Chondrocyte (in vitro differentiated cells): ENCODE measurements around the gene DDAH1. TPM values are rescaled to one million over a fixed set of nuclear protein-coding genes. Genes with fewer than 3 reads are reported as not detected.

Experiments used
- DNase-seq: peaks from one replicate; pipeline ENCODE4 v3.0.0; 2021; ENCODE audit warnings: mixed read lengths, low spot score
- H3K27ac Mint-ChIP-seq: one replicate; pipeline ENCODE4 v1.8.0; 2021; ENCODE audit warnings: mild to moderate bottlenecking, moderate library complexity, mixed read lengths; ENCODE audit not compliant: unreplicated experiment
- H3K27me3 Mint-ChIP-seq: 2 replicates; pipeline ENCODE4 v1.8.0; 2021; ENCODE audit warnings: low read depth, mixed read lengths
- H3K36me3 Mint-ChIP-seq: 2 replicates; pipeline ENCODE4 v1.8.0; 2021; ENCODE audit warnings: low read depth, mixed read lengths
- H3K4me1 Mint-ChIP-seq: 2 replicates; pipeline ENCODE4 v1.8.0; 2021; ENCODE audit warnings: low read depth, mild to moderate bottlenecking, mixed read lengths
- H3K4me3 Mint-ChIP-seq: one replicate; pipeline ENCODE4 v1.8.0; 2021; ENCODE audit warnings: mild to moderate bottlenecking, moderate library complexity, mixed read lengths; ENCODE audit not compliant: unreplicated experiment
- H3K9me3 Mint-ChIP-seq: 2 replicates; pipeline ENCODE4 v1.8.0; 2021; ENCODE audit warnings: low read depth, mixed read lengths
- total RNA-seq: library from RNA; stranded (reverse); gene quantifications from 3 replicates; pipeline ENCODE4 v1.2.1, GENCODE V29; 2021
- TF ChIP-seq, protein P1 (sequence below): fragments of 200-600 bp; sonication (generic); IDR thresholded peaks from 2 replicates; pipeline ENCODE4 v1.5.0; 2021; ENCODE audit warnings: antibody characterized with exemption, mild to moderate bottlenecking, moderate library complexity

The DDAH1 gene
- total RNA-seq, 1 donor from 2014 or later: 91.8 TPM

DNA sequence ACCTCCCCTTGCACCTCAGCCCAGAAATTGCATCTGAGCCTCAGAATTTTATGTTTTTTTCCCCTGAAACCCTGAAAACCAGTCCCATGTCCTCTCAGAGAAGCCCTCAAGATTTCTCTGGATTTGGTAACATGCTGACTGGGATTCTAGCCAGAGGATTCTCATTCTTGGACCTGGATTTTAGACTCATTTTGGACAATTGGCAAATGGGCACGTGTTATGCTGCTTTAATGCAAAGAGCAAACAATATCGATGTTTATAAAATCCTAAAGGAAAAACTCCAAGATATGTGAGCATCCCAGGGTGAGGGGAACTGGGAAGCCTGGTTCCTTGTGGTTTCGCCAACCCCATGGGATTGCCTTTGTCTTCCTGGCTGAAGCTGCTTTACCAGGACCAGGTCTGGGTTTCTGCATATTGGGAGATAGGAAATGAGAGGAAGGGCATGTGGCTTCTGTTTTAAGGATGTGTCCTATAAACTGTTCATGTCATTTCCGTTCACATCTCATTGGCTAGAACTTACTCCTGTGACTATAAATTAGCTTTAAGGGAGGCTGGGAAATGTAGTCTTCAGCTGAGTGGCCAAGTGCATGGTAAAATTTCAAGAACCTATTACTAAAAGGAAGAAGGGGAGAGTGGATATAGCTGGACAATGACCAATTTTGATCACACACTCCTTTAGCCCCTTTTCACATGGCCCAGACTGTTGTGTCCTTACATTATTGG, 161.4 kb downstream of the DDAH1 start:
- H3K36me3 Mint-ChIP-seq: no peaks in the 10 kb centered on the region
- H3K4me1 Mint-ChIP-seq: peaks cover 12% of the 10 kb centered on the region
- no peaks in the 10 kb centered on the region for H3K9me3 Mint-ChIP-seq
- H3K27me3 Mint-ChIP-seq: no peaks in the 10 kb centered on the region
- H3K4me3 Mint-ChIP-seq: no peak overlapping the region
- DNase-seq: no peak
- TF ChIP-seq, protein P1, sequence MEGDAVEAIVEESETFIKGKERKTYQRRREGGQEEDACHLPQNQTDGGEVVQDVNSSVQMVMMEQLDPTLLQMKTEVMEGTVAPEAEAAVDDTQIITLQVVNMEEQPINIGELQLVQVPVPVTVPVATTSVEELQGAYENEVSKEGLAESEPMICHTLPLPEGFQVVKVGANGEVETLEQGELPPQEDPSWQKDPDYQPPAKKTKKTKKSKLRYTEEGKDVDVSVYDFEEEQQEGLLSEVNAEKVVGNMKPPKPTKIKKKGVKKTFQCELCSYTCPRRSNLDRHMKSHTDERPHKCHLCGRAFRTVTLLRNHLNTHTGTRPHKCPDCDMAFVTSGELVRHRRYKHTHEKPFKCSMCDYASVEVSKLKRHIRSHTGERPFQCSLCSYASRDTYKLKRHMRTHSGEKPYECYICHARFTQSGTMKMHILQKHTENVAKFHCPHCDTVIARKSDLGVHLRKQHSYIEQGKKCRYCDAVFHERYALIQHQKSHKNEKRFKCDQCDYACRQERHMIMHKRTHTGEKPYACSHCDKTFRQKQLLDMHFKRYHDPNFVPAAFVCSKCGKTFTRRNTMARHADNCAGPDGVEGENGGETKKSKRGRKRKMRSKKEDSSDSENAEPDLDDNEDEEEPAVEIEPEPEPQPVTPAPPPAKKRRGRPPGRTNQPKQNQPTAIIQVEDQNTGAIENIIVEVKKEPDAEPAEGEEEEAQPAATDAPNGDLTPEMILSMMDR: no peak
- H3K27ac Mint-ChIP-seq: no peak overlapping the region

DNA sequence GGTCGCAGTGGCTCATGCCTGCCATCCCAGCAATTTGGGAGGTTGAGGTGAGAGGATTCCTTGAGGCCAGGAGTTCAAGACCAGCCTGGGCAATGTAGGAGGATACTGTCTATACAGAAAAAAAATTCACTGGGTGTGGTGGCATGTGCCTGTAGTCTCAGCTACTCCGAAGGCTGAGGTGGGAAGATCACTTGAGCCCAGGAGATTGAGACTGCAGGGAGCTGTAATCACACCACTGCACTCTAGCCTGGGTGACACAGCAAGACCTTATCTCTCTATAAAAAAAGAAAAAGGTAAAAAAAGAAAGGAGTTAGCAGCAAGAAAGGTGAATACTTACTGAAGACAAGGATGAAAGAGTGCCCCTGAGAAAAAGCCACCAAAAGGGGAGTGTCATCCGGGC, 164.8 kb downstream of the DDAH1 start:
- Mint-ChIP-seq H3K9me3 (no peaks in the 10 kb centered on the region), H3K4me3 (no peak overlapping the region), H3K36me3 (no peaks in the 10 kb centered on the region), H3K27ac (no peak overlapping the region), H3K4me1 (peaks cover 32% of the 10 kb centered on the region), H3K27me3 (no peaks in the 10 kb centered on the region)
- no peak for DNase-seq
- TF ChIP-seq, protein P1: no peak

DNA sequence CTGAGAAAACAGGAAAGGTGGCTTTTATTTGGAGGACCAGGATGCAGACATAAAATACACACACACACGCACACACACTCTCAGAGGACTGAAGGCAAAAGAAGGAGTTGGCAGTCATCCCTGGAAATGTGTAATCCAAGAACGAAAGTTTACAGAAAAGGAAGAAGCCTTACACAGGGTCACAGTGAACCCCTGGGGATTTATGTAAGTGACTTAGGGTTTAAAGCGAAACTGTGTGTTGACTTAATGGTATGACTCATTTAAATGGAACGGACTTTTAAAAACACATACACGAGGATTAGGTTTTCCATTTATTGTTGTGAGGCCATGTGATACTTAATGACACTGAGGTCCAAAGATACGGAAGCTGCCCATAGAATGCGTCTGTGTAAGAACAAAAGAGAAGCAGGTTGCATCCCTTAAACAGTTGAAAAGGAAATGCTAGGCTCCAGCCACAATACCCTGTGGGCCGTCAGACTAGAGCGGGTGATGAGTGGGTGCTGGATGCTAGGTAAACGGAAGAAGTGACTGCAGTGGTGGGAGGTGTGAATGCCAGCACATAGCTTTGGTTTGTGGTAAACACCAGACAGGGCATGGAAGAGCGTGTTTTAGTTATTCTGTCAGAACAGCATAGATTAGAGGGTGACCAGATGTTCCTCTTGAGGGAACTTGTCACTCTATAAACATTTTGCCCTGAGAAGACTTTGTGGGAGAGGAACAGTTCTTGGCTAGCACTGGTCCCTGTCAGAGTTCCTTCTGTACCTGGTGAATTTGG, 166.9 kb downstream of the DDAH1 start:
- Mint-ChIP-seq H3K4me3 (peak overlapping the region; percentile 33), H3K4me1 (peaks cover 39% of the 10 kb centered on the region), H3K9me3 (no peaks in the 10 kb centered on the region), H3K27me3 (no peaks in the 10 kb centered on the region), H3K27ac (peak overlapping the region; percentile 87), H3K36me3 (no peaks in the 10 kb centered on the region)
- TF ChIP-seq, protein P1: no peak
- no peak for DNase-seq

DNA sequence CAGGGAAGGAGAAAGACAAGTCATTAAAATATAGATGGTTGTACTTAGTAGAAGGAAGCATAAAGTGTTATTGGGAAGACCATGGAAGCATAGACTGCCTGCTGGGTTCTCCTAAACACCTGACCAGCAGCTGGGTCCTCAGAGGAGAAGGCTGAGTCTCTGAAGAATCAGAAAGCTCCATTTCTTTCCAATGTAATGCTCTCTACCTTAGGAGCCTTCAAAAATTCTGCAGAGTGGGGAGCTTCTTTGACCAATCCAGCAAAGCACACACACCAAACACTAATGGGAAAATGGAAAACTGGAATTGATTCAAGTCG, 167.5 kb downstream of the DDAH1 start:
- TF ChIP-seq, protein P1: no peak
- Mint-ChIP-seq H3K36me3 (no peaks in the 10 kb centered on the region), H3K4me3 (peak overlapping the region; percentile 33), H3K9me3 (no peaks in the 10 kb centered on the region), H3K27ac (peak overlapping the region; percentile 87), H3K4me1 (peaks cover 39% of the 10 kb centered on the region), H3K27me3 (no peaks in the 10 kb centered on the region)
- no peak for DNase-seq

DNA sequence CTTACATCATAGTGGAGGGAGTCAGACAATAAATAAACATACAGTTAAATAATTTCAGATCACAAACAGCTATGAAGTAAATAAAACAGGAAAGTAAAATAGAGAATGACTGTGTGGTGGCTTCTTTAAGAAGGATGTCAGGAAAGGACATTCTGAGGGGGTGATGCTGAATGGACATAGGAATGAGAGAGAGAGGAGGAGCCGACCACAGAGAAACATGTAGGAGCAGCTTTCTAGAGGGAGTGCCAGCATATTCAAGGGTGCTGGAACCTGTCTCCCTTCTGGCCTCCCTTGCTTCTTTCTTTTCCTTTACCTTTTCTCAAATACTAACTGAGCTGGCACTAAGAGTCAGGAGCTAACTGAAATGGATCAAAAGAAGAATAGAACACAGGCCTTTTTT, 168.0 kb downstream of the DDAH1 start:
- Mint-ChIP-seq H3K4me3 (no peak overlapping the region), H3K4me1 (peaks cover 40% of the 10 kb centered on the region), H3K9me3 (no peaks in the 10 kb centered on the region), H3K27me3 (no peaks in the 10 kb centered on the region), H3K27ac (peak overlapping the region; percentile 87), H3K36me3 (no peaks in the 10 kb centered on the region)
- TF ChIP-seq, protein P1: no peak
- no peak for DNase-seq
